ENCODE results near the gene OR10J4.
"Not testable (repeated sequence)": the region's sequence is repeated elsewhere in the genome, so short reads cannot be mapped to it uniquely, and the experiment has no call there.

Gene OR10J4

GRCh38 chr1:159431904-159432303 is at the start of gene OR10J4:
Gene OR10J4, plus strand, starts transcription at chr1:159432204.
- no peak for DNase-seq

- DNase-seq: no peak
These were observed 25.2 kb upstream of the OR10J4 start for GRCh38 chr1:159406821-159407220.

GRCh38 chr1:159408862-159409400 is 23.1 kb upstream of the OR10J4 start:
- no peak for DNase-seq

GRCh38 chr1:159421821-159422220 is 10.2 kb upstream of the OR10J4 start:
- DNase-seq: no peak

- no peak for DNase-seq
These were observed 3.5 kb upstream of the OR10J4 start for GRCh38 chr1:159428536-159428935.

DNA sequence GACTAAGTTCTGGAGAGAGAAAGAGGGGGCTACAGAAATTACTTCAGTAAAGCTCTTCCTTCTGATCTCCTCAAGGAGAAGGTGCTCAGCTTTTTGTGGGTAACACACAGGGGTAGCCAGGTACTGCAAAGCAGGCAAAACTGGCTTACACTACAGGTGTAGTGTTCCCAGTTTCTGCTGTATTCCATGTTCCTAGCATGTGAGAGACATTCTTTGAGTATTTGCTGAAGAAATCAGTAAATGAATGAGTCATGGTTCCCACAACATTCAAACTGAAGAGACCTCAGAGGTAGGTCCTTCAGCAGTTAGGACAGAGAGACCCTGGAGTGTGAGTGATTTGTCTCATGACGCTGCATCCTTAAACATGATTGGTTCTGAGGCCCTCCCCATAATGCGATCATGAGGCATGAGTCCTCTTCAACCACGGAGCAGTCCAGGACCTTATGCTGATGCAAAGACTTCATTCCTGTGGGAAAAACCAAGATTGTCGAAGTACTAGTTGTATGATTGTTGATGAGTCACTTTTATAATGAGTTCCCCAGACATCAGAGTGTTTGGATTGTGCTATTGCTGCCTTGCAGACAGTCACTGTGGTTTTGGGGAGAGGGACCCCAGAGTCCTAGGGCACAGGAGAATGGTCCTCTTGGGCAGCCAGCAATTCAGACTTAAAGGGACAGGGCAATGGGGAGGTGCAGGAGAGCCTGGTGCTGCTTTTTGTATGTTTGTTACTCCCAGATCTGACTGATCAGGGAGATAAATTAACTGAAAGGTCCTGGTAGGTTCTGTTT is 2.7 kb upstream of the OR10J4 start:
- no peak for DNase-seq

GRCh38 chr1:159430985-159431384 is 1.0 kb upstream of the OR10J4 start:
- DNase-seq: no peak

- DNase-seq: no peak
These were observed 4.5 kb downstream of the OR10J4 start for GRCh38 chr1:159436469-159436868.

DNA sequence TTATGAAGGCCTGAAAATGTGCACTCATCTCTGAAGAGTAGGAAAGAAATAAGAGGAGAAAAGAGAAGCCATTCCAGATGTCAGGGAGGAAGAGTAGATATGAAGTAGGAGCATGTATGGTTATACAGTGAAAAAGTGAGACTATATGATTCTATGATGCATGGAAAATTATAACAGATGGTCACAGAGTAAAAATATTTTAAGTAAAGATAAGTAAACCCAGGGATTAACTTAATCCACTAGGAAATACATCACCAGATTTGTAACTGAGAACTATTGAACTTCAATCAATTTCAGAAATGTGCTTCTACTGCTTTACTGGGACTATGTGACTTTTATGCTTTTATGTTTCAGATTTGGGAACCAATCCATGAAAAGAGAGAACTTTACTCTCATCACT is 7.4 kb downstream of the OR10J4 start, which contains the start of gene OR10J1:
Gene OR10J1 (plus strand): TSS at position 301 of the 400 bp plus-strand sequence. CDS start 70 bp downstream, at position 371.
- DNase-seq: no peak

- no peak for DNase-seq
These were observed 9.4 kb downstream of the OR10J4 start for GRCh38 chr1:159441360-159441759.

- DNase-seq: no peak
These were observed 10.4 kb downstream of the OR10J4 start for GRCh38 chr1:159442428-159442827.

DNA sequence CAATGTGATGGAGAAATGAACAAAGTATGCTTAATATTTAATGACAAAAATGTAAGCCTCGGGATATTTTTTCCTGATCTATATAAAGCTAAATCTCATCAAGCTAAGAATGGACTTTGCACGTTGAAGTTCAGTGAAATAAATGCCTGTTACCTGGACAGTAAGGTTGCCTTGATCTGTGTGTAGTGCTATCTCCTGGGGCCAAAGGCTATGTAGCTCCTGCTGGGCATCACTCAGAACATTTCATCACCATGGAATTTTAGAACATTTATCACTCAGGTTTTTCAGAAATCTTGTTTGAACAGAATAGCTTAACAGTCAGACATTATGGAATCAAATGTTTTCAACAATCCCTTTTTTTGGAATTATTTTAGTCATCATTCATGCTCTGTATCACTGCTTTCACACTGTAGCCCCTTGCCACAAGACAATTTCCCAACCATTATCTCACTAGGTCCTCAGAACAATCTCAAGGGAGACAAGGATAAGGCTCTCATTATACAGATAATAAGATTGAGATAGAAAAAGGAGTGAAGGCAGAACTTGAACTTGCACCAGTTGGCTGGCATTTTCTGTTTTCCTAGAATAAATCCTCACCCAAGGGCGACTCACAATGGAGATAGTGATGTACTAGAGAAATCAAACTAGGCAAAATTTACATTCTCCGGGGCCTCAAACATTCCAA is 11.2 kb downstream of the OR10J4 start:
- DNase-seq: no peak

DNA sequence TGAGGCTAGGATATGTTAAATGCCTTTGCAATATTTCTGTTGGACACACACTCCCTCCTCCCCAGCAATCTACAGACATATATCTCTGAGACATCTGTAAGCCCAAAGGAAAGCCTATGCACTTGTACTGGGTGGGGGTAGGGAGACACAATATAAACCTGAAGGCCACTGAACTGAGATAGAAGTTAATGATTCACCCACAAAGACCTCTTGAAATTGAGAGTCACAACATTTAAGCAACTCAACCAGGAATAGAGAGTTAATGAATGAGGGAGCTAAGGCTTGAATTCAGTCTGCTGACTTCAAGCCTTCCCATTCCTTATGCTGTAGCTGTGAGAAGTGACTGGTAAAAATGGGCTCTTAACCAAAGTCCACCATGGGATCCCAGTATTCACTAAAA is 12.5 kb downstream of the OR10J4 start:
- no peak for DNase-seq

- DNase-seq: no peak
These were observed 16.2 kb downstream of the OR10J4 start for GRCh38 chr1:159448181-159448580.

GRCh38 chr1:159449605-159450004 is 17.6 kb downstream of the OR10J4 start:
- DNase-seq: not testable (repeated sequence)

DNA sequence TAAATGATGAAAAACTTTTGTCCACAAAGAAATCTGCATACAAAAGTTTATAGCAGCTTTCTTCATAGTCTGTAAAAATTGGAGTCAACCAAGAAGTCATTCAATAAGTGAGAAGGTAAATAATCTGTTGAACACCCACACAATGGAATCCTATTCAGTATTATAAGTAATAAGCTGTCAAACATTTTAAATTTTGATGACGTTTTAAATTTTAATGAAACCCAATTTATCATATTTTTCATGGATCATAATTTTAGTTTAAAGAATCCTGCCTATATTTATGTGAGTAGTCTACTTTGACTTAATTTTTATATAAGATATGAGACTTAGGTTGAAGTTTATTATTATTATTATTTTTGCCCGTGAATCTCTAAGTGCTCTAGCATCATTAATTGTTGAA is 27.5 kb downstream of the OR10J4 start:
- DNase-seq: no peak

- no peak for DNase-seq
These were observed 33.2 kb downstream of the OR10J4 start for GRCh38 chr1:159465191-159465603.

GRCh38 chr1:159468321-159468720 is 36.3 kb downstream of the OR10J4 start:
- DNase-seq: no peak

GRCh38 chr1:159469921-159470533 is 38.0 kb downstream of the OR10J4 start:
- no peak for DNase-seq

DNA sequence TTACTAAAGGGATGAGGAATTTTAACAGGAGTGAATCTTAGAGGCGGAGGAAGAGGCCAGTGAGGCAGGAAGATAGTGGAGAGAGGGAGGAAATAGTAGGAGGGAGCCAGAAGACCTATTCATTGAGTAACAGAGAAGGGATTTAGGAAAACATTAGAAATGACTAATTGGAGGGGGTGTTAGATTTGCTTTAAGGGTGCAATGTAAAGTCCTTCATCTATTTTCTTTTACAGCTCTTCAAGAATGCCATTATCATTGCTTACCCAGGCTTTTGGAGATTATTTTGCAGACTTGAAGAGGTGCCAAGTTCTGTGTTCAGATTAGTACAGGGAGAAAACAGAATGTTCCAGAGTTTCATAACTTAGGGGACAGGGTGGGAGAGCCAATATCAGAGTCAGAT is 41.3 kb downstream of the OR10J4 start:
- no peak for DNase-seq

- DNase-seq: no peak
These were observed 42.9 kb downstream of the OR10J4 start for GRCh38 chr1:159474926-159475325.
